WERI-Rb-1 (cell line): ENCODE measurements around the gene ART3.

Source experiments
- DNase-seq: peaks from one replicate; pipeline ENCODE4 v3.0.0-alpha.2; 2020
- H3K27ac ChIP-seq: fragments of 250-450 bp; sonication (Bioruptor Pico); 2 replicates; pipeline ENCODE4 v1.5.1; 2020; ENCODE audit warnings: mild to moderate bottlenecking, moderate library complexity
- H3K27me3 ChIP-seq: fragments of 250-450 bp; sonication (Bioruptor Pico); 2 replicates; pipeline ENCODE4 v1.5.1; 2021; ENCODE audit warnings: mild to moderate bottlenecking, low read depth, moderate library complexity; ENCODE audit not compliant: insufficient read depth, severe bottlenecking
- H3K36me3 ChIP-seq: fragments of 250-450 bp; sonication (Bioruptor Pico); 2 replicates; pipeline ENCODE4 v1.5.1; 2020; ENCODE audit warnings: mild to moderate bottlenecking, moderate library complexity
- H3K4me3 ChIP-seq: 2 replicates; pipeline ENCODE4 v1.5.1; 2011; ENCODE audit warnings: low read depth, mild to moderate bottlenecking, control low read depth, low read length
- H3K9me3 ChIP-seq: fragments of 250-450 bp; sonication (Bioruptor Pico); 2 replicates; pipeline ENCODE4 v1.5.1; 2021; ENCODE audit warnings: mild to moderate bottlenecking, moderate library complexity; ENCODE audit not compliant: severe bottlenecking
- TF ChIP-seq, protein P1 (sequence below): IDR thresholded peaks from 2 replicates; pipeline ENCODE4 v1.5.1; 2011; ENCODE audit warnings: low read depth, mild to moderate bottlenecking, control low read depth, inconsistent platforms, low read length

The ART3 gene

DNA sequence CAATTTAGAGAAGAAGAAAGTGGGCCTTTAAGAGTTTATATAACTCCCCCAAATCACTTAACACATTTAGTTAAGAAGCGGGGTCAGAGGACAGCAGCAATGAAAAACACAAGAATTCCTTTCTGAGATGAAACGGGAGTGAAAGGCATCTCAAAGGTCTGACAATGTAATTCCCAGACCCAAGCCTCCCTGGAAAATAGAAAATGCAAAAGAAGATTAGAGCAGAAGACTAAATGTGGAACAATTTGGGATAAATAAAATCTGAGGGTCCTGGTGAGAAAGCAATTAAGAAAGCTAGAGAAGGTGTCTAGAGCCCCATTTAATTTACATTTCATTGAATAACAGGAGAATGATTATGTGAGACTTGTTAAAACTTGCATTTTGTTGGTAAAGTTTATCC is 19.1 kb upstream of the ART3 start:
- Histone ChIP-seq H3K27me3 (no peaks in the 10 kb centered on the region), H3K27ac (no peak overlapping the region)
- no peak for DNase-seq

DNA sequence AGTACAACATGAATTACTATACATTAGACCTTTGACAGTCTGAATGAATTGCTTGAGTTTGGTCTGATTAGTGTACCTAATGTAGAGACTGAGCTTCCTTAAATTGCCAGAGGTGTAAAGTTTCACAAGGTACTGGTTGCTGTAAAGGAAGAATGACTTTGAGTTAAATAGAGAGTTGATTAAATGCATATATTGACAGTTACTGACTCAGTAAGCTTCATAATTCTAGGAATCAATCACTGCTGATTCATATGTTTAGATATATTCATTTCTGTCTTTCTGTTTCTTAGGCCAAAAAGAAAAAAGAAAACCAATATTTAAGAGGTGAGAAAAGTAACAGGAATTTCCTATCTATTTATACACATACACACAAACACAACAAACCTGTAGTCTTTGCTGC is 16.2 kb upstream of the ART3 start:
- no peak overlapping the region for H3K4me3 ChIP-seq
- TF ChIP-seq, protein P1, sequence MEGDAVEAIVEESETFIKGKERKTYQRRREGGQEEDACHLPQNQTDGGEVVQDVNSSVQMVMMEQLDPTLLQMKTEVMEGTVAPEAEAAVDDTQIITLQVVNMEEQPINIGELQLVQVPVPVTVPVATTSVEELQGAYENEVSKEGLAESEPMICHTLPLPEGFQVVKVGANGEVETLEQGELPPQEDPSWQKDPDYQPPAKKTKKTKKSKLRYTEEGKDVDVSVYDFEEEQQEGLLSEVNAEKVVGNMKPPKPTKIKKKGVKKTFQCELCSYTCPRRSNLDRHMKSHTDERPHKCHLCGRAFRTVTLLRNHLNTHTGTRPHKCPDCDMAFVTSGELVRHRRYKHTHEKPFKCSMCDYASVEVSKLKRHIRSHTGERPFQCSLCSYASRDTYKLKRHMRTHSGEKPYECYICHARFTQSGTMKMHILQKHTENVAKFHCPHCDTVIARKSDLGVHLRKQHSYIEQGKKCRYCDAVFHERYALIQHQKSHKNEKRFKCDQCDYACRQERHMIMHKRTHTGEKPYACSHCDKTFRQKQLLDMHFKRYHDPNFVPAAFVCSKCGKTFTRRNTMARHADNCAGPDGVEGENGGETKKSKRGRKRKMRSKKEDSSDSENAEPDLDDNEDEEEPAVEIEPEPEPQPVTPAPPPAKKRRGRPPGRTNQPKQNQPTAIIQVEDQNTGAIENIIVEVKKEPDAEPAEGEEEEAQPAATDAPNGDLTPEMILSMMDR = no peak
- DNase-seq = no peak
- no peak overlapping the region for H3K27ac ChIP-seq
- no peaks in the 10 kb centered on the region for H3K9me3 ChIP-seq
- H3K36me3 ChIP-seq = no peaks in the 10 kb centered on the region
- no peaks in the 10 kb centered on the region for H3K27me3 ChIP-seq

More for the DNA sequence above, 19.1 kb upstream of the ART3 start:
- TF ChIP-seq, protein P1 = no peak
- H3K4me3 ChIP-seq = no peak overlapping the region
- H3K9me3 ChIP-seq = no peaks in the 10 kb centered on the region
- H3K36me3 ChIP-seq = no peaks in the 10 kb centered on the region

DNA sequence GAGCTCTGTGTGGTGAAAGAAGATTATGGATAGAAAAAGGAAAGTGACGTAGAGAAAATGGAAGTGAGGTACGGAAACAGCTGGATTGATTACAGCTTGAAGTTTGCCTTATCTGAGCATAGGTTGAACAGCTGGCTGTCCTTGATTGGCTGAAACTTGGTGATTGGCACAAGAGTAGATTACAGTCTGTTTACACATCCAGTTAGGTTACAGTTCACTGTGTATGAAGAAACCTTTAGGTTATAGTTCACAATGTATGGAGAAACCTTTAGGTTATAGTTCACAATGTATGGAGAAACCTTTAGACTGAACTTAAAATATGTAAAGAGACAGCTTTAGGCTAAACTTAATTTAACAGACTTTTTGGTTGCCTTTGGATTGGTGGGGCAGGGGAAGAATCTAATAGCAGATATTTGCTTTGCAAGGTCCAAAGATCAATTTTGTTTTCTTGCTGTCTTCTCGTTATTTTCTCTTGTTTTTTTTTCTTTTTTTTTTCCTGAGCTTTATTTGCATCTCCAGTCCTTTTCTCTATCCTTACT is 15.6 kb upstream of the ART3 start:
- no peaks in the 10 kb centered on the region for H3K36me3 ChIP-seq
- no peak overlapping the region for H3K27ac ChIP-seq
- TF ChIP-seq, protein P1 = no peak
- H3K27me3 ChIP-seq = no peaks in the 10 kb centered on the region
- no peak for DNase-seq
- H3K4me3 ChIP-seq = no peak overlapping the region
- H3K9me3 ChIP-seq = no peaks in the 10 kb centered on the region

DNA sequence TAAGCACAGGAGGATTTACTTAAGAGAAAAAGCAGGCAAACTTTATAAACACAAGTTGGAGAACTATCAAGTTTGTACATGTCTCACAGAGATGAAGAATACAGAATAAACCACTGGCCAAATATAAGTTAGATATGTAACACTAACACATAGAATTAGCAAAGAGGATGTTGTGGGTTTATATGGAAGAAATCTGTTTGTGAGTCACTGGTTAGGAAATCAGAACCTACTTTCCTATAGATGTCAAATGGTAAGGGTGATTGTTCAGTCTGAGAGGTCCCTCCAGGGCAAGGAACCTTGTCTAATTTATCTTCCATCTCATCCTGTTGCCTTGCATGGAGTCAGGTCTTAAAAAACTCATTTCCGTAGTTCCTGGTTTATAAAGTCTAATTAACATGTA is 14.8 kb upstream of the ART3 start:
- Histone ChIP-seq H3K36me3 (no peaks in the 10 kb centered on the region), H3K27ac (no peak overlapping the region), H3K9me3 (no peaks in the 10 kb centered on the region), H3K27me3 (no peaks in the 10 kb centered on the region), H3K4me3 (no peak overlapping the region)
- TF ChIP-seq, protein P1 = no peak
- DNase-seq = no peak

DNA sequence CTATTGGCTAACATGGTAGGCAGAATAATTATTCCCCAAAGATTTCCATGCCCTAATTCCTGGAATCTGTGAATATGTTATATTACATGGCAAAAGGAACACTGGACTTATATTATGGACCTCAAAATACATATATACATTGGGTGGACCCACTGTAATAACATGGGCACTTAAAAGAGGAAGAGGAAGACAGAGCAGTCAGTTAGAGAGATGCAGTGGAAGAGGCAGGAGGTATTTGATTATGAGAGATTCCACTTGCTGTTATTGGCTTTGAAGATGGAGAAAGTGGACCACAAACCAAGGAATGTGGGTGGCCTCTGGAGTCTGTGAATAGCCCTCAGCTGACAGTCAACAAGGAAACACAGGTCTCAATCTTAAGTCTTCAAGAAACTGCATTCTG is 14.0 kb upstream of the ART3 start:
- Histone ChIP-seq H3K9me3 (no peaks in the 10 kb centered on the region), H3K36me3 (no peaks in the 10 kb centered on the region), H3K27me3 (no peaks in the 10 kb centered on the region), H3K27ac (no peak overlapping the region), H3K4me3 (no peak overlapping the region)
- TF ChIP-seq, protein P1 = no peak
- DNase-seq = no peak

DNA sequence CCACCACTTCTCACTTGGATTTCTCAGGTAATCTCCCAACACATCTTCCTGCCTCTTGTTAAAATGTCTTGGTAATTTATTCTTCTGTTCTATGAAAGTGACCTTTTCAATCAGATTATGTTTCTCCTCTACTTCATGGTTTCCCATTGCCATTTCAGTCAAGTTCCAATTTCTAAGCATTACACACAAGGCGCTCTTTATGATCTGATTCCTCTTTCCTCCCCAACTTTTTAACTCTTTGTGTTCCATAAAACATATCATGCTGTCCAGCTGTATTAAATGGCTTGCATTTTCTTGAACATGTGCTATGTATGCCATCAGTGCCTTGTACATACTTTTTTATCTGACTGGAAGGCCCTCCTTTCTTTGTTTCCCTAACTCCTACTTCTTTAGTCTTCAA is 13.1 kb upstream of the ART3 start:
- TF ChIP-seq, protein P1 = no peak
- H3K9me3 ChIP-seq = no peaks in the 10 kb centered on the region
- DNase-seq = no peak
- H3K27me3 ChIP-seq = no peaks in the 10 kb centered on the region
- no peak overlapping the region for H3K4me3 ChIP-seq
- H3K27ac ChIP-seq = no peak overlapping the region
- no peaks in the 10 kb centered on the region for H3K36me3 ChIP-seq
